Thymus (tissue), 11 donors: Measurements from ENCODE around the gene L3MBTL3. TPM values are rescaled to one million over a fixed set of nuclear protein-coding genes. Genes with fewer than 3 reads are reported as not detected.

Source experiments
- DNase-seq, 9 donors: peaks; one replicate each; pipeline ENCODE4 v3.0.0-alpha.2; 2013; ENCODE audit warnings: low spot score in 9 of 9, low read depth in 6 of 9, missing footprints in 1 of 9
- H3K27ac ChIP-seq, 2 donors: one replicate each; pipeline ENCODE4 v1.5.1; 2013; ENCODE audit warnings: control low read depth in 1 of 2, low read depth in 1 of 2, low read length in 1 of 2, mild to moderate bottlenecking in 1 of 2, moderate library complexity in 1 of 2
- H3K27me3 ChIP-seq, 2 donors: one replicate each; pipeline ENCODE4 v1.5.1; 2013; ENCODE audit warnings: low read length in 1 of 2; ENCODE audit not compliant: control insufficient read depth in 2 of 2, insufficient read depth in 1 of 2
- H3K36me3 ChIP-seq, 2 donors: one replicate each; pipeline ENCODE4 v1.5.1; 2013; ENCODE audit warnings: low read length in 1 of 2, mild to moderate bottlenecking in 1 of 2, moderate library complexity in 1 of 2; ENCODE audit not compliant: control insufficient read depth in 2 of 2, insufficient read depth in 2 of 2
- H3K4me1 ChIP-seq, 2 donors: one replicate each; pipeline ENCODE4 v1.5.1; 2013; ENCODE audit warnings: low read length in 2 of 2; ENCODE audit not compliant: control insufficient read depth in 2 of 2, insufficient read depth in 2 of 2
- H3K4me3 ChIP-seq, 2 donors: one replicate each; pipeline ENCODE4 v1.5.1; 2013; ENCODE audit warnings: low read length in 2 of 2, control low read depth in 1 of 2, mild to moderate bottlenecking in 1 of 2
- H3K9me3 ChIP-seq, 2 donors: one replicate each; pipeline ENCODE4 v1.5.1; 2013; ENCODE audit warnings: low read length in 1 of 2, mild to moderate bottlenecking in 1 of 2; ENCODE audit not compliant: control insufficient read depth in 2 of 2, insufficient read depth in 1 of 2
- WGBS: extraction: QIAGEN DNeasy Blood & Tissue Kit; methylation state at CpG from one replicate; pipeline ENCODE4 v1.1.7; 2013; 5-methylcytosine and 5-hydroxymethylcytosine counted together
- polyA plus RNA-seq: library from polyadenylated mRNA; stranded (reverse); fragments of 200-250 nt; gene quantifications from one replicate; pipeline ENCODE4 v1.2.3, GENCODE V29; 2013
- total RNA-seq: library from RNA; stranded (reverse); fragments of 120-200 nt; gene quantifications from one replicate; pipeline ENCODE4 v1.2.4, GENCODE V29; 2013
- donor health status: healthy.

The L3MBTL3 gene
- total and polyA plus RNA-seq, 2 donors, result 8.2 to 12.7 TPM

- DNase-seq, result no peak
- Histone ChIP-seq H3K4me1 (no peaks in the 10 kb centered on the region), H3K4me3 (no peak overlapping the region), H3K36me3 (peaks cover 20 to 42% of the 10 kb centered on the region in 2 donors), H3K27ac (no peak overlapping the region), H3K9me3 (no peaks in the 10 kb centered on the region), H3K27me3 (no peaks in the 10 kb centered on the region)
- WGBS, result 98% methylated on average over 7 of the region's 7 CpGs
These were observed 36.3 kb downstream of the L3MBTL3 start for GRCh38 chr6:130054725-130055124.

DNA sequence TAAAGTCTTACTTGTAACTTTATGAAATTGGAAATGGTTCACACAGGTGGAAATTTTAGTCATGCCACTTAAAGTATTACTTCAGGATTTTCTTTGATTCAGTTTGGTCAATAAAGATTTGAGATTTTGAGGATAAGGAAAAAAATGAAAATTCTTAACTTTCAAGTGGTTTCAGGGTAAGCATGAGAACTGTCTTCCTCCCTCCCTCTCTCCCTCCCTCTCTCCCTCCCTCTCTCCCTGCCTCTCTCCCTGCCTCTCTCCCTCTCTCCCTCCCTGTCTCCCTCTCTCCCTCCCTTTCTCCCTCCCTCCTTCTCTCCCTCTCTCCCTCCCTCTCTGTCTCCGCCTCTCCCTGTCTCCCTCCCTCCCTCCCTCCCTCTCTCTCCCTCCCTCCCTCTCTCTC lies 36.9 kb downstream of the L3MBTL3 start:
- H3K36me3 ChIP-seq, result peaks cover 20 to 38% of the 10 kb centered on the region in 2 donors
- whole genome bisulfite sequencing, result 71% methylated on average over 1 of the region's 1 CpG
- H3K4me1 ChIP-seq, result no peaks in the 10 kb centered on the region

GRCh38 chr6:130057495-130057894 lies 39.1 kb downstream of the L3MBTL3 start:
- Histone ChIP-seq H3K4me3 (no peak overlapping the region), H3K27ac (no peak overlapping the region), H3K27me3 (no peaks in the 10 kb centered on the region), H3K4me1 (no peaks in the 10 kb centered on the region), H3K9me3 (no peaks in the 10 kb centered on the region), H3K36me3 (peaks cover 21 to 33% of the 10 kb centered on the region in 2 donors)
- 98% methylated on average over 12 of the region's 12 CpGs for WGBS
- DNase-seq, result no peak

More for the DNA sequence above, 36.9 kb downstream of the L3MBTL3 start:
- no peak overlapping the region for H3K27ac ChIP-seq
- H3K9me3 ChIP-seq, result no peaks in the 10 kb centered on the region
- DNase-seq, result no peak
- no peaks in the 10 kb centered on the region for H3K27me3 ChIP-seq
- H3K4me3 ChIP-seq, result no peak overlapping the region

- H3K4me1 ChIP-seq, result no peaks in the 10 kb centered on the region
- 97% methylated on average over 5 of the region's 5 CpGs for WGBS
- no peak overlapping the region for H3K27ac ChIP-seq
- no peak for DNase-seq
- no peak overlapping the region for H3K4me3 ChIP-seq
- H3K27me3 ChIP-seq, result no peaks in the 10 kb centered on the region
- H3K9me3 ChIP-seq, result no peaks in the 10 kb centered on the region
- H3K36me3 ChIP-seq, result peaks cover 5 to 17% of the 10 kb centered on the region in 2 donors
These were observed 45.4 kb downstream of the L3MBTL3 start for GRCh38 chr6:130063806-130064205.

- Histone ChIP-seq H3K9me3 (no peaks in the 10 kb centered on the region), H3K27ac (no peak overlapping the region), H3K4me3 (no peak overlapping the region), H3K4me1 (no peaks in the 10 kb centered on the region), H3K27me3 (no peaks in the 10 kb centered on the region), H3K36me3 (peaks cover 12 to 15% of the 10 kb centered on the region in 2 donors)
- whole genome bisulfite sequencing, result 98% methylated on average over 5 of the region's 5 CpGs
- DNase-seq, result no peak
These were observed 47.3 kb downstream of the L3MBTL3 start for GRCh38 chr6:130065609-130066156.

- H3K27ac ChIP-seq, result no peak overlapping the region
- H3K27me3 ChIP-seq, result no peaks in the 10 kb centered on the region
- no peaks in the 10 kb centered on the region for H3K9me3 ChIP-seq
- no peak for DNase-seq
- H3K4me1 ChIP-seq, result no peaks in the 10 kb centered on the region
- peaks cover 2 to 11% of the 10 kb centered on the region in 2 donors for H3K36me3 ChIP-seq
- H3K4me3 ChIP-seq, result no peak overlapping the region
- WGBS, result 96% methylated on average over 4 of the region's 4 CpGs
These were observed 51.1 kb downstream of the L3MBTL3 start for GRCh38 chr6:130069485-130069884.

DNA sequence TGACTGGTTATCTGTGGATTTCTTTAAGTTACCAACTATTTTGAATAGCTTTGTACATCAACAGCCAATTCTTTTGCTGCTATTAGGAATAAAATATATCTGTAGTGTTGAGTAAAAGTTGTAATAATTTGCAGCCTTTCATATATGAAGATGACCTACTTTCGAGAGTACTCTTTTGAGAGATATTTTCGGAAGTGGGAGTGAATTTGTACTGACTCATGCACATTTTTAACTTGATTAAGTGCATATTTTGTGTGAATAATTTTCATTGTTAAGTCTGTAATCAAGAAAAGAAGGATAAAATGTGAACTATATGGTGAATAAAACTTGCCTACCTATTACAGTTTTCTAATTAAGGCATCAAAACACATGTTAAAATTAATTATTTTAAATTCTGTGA lies 51.9 kb downstream of the L3MBTL3 start:
- no peaks in the 10 kb centered on the region for H3K4me1 ChIP-seq
- no peaks in the 10 kb centered on the region for H3K9me3 ChIP-seq
- peaks cover 2 to 11% of the 10 kb centered on the region in 2 donors for H3K36me3 ChIP-seq
- H3K27ac ChIP-seq, result no peak overlapping the region
- 97% methylated on average over 2 of the region's 2 CpGs for WGBS
- no peak overlapping the region for H3K4me3 ChIP-seq
- no peaks in the 10 kb centered on the region for H3K27me3 ChIP-seq
- DNase-seq, result no peak

DNA sequence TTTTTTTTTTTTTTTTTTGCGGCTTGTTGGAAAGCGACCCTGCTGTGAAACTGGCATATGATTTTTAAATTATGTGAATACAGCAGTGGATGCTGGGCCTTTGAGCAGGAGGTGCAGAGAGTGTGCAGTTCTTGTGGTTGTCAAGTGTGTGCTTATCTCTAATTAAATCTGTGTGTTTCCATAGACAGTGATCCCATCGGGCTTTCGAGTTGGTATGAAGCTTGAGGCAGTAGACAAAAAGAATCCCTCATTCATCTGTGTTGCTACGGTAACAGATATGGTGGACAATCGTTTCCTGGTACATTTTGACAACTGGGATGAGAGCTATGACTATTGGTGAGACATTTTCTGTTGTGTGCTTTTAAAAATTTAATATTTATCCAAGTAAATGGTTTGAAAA lies 52.4 kb downstream of the L3MBTL3 start:
- Histone ChIP-seq H3K27ac (no peak overlapping the region), H3K36me3 (peaks cover 2 to 11% of the 10 kb centered on the region in 2 donors), H3K4me3 (no peak overlapping the region), H3K4me1 (no peaks in the 10 kb centered on the region), H3K9me3 (no peaks in the 10 kb centered on the region), H3K27me3 (no peaks in the 10 kb centered on the region)
- WGBS, result 97% methylated on average over 6 of the region's 6 CpGs
- DNase-seq, result no peak

GRCh38 chr6:130075879-130076460 lies 57.6 kb downstream of the L3MBTL3 start:
- no peak overlapping the region for H3K27ac ChIP-seq
- H3K4me3 ChIP-seq, result no peak overlapping the region
- DNase-seq, result no peak
- 92% methylated on average over 3 of the region's 3 CpGs for WGBS
- no peaks in the 10 kb centered on the region for H3K9me3 ChIP-seq
- H3K27me3 ChIP-seq, result no peaks in the 10 kb centered on the region
- no peaks in the 10 kb centered on the region for H3K4me1 ChIP-seq
- peaks cover 2 to 6% of the 10 kb centered on the region in 2 donors for H3K36me3 ChIP-seq
